GM23338 (cell line): ENCODE results near the gene BAAT. TPM values are rescaled to one million over a fixed set of nuclear protein-coding genes. Genes with fewer than 3 reads are reported as not detected.

Experiments used
- ATAC-seq: fragments of 200-7000 bp; cut with Tn5 transposase; 3 replicates; pipeline ENCODE4 v1.9.1; 2020
- DNase-seq: peaks from one replicate; pipeline ENCODE4 v3.0.0-alpha.2; 2015; ENCODE audit warnings: low spot score
- H2AFZ ChIP-seq: fragments of 200-600 bp; sonication (generic); 2 replicates; pipeline ENCODE4 v1.8.0; 2016; ENCODE audit warnings: antibody characterized with exemption, mild to moderate bottlenecking, moderate library complexity
- H3F3A ChIP-seq: fragments of 200-600 bp; sonication (generic); replicated peaks from 2 replicates; pipeline ENCODE4 v1.8.0; 2017; ENCODE audit warnings: antibody characterized with exemption, mixed run types, low read depth
- H3K27ac ChIP-seq: fragments of 200-600 bp; sonication (generic); 2 replicates; pipeline ENCODE4 v1.6.1; 2016; ENCODE audit warnings: low read depth
- H3K27me3 ChIP-seq: fragments of 200-600 bp; sonication (generic); 2 replicates; pipeline ENCODE4 v1.8.0; 2016; ENCODE audit warnings: mild to moderate bottlenecking, mixed run types, moderate library complexity; ENCODE audit not compliant: insufficient read depth
- H3K36me3 ChIP-seq: fragments of 200-600 bp; sonication (generic); 2 replicates; pipeline ENCODE4 v1.8.0; 2016; ENCODE audit warnings: mild to moderate bottlenecking; ENCODE audit not compliant: insufficient read depth
- H3K4me1 ChIP-seq: fragments of 200-600 bp; sonication (generic); 2 replicates; pipeline ENCODE4 v1.8.0; 2016; ENCODE audit warnings: mild to moderate bottlenecking, moderate library complexity; ENCODE audit not compliant: insufficient read depth
- H3K4me2 ChIP-seq: fragments of 200-600 bp; sonication (generic); 2 replicates; pipeline ENCODE4 v1.7.1; 2017; ENCODE audit warnings: mixed run types
- H3K4me3 ChIP-seq: fragments of 200-600 bp; sonication (generic); 2 replicates; pipeline ENCODE4 v1.6.1; 2016; ENCODE audit warnings: mixed run types
- H3K79me2 ChIP-seq: fragments of 200-600 bp; sonication (generic); replicated peaks from 2 replicates; pipeline ENCODE4 v1.8.0; 2017; ENCODE audit warnings: mild to moderate bottlenecking; ENCODE audit not compliant: insufficient read depth
- H3K9me2 ChIP-seq: fragments of 200-600 bp; sonication (generic); 2 replicates; pipeline ENCODE4 v1.8.0; 2017; ENCODE audit not compliant: insufficient read depth
- H4K20me1 ChIP-seq: fragments of 200-600 bp; sonication (generic); replicated peaks from 2 replicates; pipeline ENCODE4 v1.8.0; 2017; ENCODE audit warnings: mild to moderate bottlenecking; ENCODE audit not compliant: insufficient read depth
- H3K27ac Mint-ChIP-seq: 2 replicates; pipeline ENCODE4 v1.8.0; 2020; ENCODE audit warnings: inconsistent platforms, mild to moderate bottlenecking, moderate library complexity, mixed read lengths
- H3K27me3 Mint-ChIP-seq: 3 replicates; pipeline ENCODE4 v1.8.0; 2022; ENCODE audit warnings: low read depth, mild to moderate bottlenecking, moderate library complexity, mixed read lengths, inconsistent platforms; ENCODE audit not compliant: insufficient read depth, poor library complexity
- H3K36me3 Mint-ChIP-seq: 3 replicates; pipeline ENCODE4 v1.8.0; 2021; ENCODE audit warnings: low read depth, mild to moderate bottlenecking, inconsistent platforms, moderate library complexity, mixed read lengths
- H3K4me1 Mint-ChIP-seq: 3 replicates; pipeline ENCODE4 v1.8.0; 2020; ENCODE audit warnings: mild to moderate bottlenecking, inconsistent platforms, mixed read lengths
- H3K4me3 Mint-ChIP-seq: 3 replicates; pipeline ENCODE4 v1.8.0; 2021; ENCODE audit warnings: moderate library complexity, mild to moderate bottlenecking, inconsistent platforms, mixed read lengths
- H3K9me3 Mint-ChIP-seq: 3 replicates; pipeline ENCODE4 v1.8.0; 2020; ENCODE audit warnings: moderate library complexity, mild to moderate bottlenecking, inconsistent platforms, mixed read lengths
- CREB1 ChIP-seq: fragments of 250-450 bp; sonication (Bioruptor Pico); IDR thresholded peaks from 2 replicates; pipeline ENCODE4 v1.5.0; 2020; ENCODE audit warnings: low read depth, mild to moderate bottlenecking, moderate library complexity
- EZH2phosphoT487 ChIP-seq: fragments of 200-600 bp; sonication (generic); IDR thresholded peaks from one replicate; pipeline ENCODE4 v1.8.1; 2018; ENCODE audit warnings: antibody characterized with exemption; ENCODE audit not compliant: unreplicated experiment
- POLR2AphosphoS5 ChIP-seq: IDR thresholded peaks from 2 replicates; pipeline ENCODE4 v1.6.1; 2016; ENCODE audit warnings: antibody characterized with exemption, low read depth
- polyA plus RNA-seq: library from polyadenylated mRNA; unstranded; fragments of >200 nt; fragmentation: Nextera tagmentation; extraction: Ambion mirVana; gene quantifications from 2 replicates; pipeline ENCODE4 v1.2.1, GENCODE V29; 2016
- total RNA-seq: library from RNA; depleted of rRNA; stranded (reverse); fragments of >200 nt; shearing (Covaris generic); gene quantifications from 2 replicates; pipeline ENCODE4 v1.2.3, GENCODE V29; 2014
- TF ChIP-seq, protein P1 (sequence below): fragments of 250-450 bp; sonication (Bioruptor Pico); IDR thresholded peaks from 2 replicates; pipeline ENCODE4 v1.5.0; 2020; ENCODE audit warnings: mild to moderate bottlenecking, moderate library complexity
- TF ChIP-seq, protein P2 (sequence below): IDR thresholded peaks from 2 replicates; pipeline ENCODE4 v1.6.1; 2016; ENCODE audit warnings: antibody characterized with exemption
- TF ChIP-seq, protein P3 (sequence below): IDR thresholded peaks from one replicate; pipeline ENCODE4 v1.6.1; 2018; ENCODE audit warnings: antibody characterized with exemption; ENCODE audit not compliant: unreplicated experiment

BAAT gene
- total and polyA plus RNA-seq, 2 experiments from 2014 or later, result 0.08 to 0.14 TPM

DNA sequence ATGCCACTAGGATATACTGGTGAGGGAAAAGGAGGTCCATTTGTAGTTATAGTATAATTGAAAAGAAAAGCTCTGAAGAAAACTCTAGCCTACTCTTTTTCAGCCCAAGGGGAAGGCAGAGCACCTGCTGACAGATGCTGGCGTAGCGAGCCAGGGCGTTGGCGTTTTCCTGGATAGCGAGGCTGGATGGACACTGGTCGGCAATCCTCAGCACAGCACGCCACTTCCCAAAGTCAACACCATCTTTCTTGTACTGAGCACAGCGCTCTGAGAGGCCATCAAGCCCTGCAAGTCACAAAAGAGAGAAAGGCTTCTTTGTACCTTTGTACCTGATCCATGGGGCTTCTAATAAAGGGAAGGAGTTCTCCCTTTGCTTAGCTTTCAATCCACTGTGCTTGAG, 42.6 kb upstream of the BAAT start (continued):
- TF ChIP-seq, protein P1, sequence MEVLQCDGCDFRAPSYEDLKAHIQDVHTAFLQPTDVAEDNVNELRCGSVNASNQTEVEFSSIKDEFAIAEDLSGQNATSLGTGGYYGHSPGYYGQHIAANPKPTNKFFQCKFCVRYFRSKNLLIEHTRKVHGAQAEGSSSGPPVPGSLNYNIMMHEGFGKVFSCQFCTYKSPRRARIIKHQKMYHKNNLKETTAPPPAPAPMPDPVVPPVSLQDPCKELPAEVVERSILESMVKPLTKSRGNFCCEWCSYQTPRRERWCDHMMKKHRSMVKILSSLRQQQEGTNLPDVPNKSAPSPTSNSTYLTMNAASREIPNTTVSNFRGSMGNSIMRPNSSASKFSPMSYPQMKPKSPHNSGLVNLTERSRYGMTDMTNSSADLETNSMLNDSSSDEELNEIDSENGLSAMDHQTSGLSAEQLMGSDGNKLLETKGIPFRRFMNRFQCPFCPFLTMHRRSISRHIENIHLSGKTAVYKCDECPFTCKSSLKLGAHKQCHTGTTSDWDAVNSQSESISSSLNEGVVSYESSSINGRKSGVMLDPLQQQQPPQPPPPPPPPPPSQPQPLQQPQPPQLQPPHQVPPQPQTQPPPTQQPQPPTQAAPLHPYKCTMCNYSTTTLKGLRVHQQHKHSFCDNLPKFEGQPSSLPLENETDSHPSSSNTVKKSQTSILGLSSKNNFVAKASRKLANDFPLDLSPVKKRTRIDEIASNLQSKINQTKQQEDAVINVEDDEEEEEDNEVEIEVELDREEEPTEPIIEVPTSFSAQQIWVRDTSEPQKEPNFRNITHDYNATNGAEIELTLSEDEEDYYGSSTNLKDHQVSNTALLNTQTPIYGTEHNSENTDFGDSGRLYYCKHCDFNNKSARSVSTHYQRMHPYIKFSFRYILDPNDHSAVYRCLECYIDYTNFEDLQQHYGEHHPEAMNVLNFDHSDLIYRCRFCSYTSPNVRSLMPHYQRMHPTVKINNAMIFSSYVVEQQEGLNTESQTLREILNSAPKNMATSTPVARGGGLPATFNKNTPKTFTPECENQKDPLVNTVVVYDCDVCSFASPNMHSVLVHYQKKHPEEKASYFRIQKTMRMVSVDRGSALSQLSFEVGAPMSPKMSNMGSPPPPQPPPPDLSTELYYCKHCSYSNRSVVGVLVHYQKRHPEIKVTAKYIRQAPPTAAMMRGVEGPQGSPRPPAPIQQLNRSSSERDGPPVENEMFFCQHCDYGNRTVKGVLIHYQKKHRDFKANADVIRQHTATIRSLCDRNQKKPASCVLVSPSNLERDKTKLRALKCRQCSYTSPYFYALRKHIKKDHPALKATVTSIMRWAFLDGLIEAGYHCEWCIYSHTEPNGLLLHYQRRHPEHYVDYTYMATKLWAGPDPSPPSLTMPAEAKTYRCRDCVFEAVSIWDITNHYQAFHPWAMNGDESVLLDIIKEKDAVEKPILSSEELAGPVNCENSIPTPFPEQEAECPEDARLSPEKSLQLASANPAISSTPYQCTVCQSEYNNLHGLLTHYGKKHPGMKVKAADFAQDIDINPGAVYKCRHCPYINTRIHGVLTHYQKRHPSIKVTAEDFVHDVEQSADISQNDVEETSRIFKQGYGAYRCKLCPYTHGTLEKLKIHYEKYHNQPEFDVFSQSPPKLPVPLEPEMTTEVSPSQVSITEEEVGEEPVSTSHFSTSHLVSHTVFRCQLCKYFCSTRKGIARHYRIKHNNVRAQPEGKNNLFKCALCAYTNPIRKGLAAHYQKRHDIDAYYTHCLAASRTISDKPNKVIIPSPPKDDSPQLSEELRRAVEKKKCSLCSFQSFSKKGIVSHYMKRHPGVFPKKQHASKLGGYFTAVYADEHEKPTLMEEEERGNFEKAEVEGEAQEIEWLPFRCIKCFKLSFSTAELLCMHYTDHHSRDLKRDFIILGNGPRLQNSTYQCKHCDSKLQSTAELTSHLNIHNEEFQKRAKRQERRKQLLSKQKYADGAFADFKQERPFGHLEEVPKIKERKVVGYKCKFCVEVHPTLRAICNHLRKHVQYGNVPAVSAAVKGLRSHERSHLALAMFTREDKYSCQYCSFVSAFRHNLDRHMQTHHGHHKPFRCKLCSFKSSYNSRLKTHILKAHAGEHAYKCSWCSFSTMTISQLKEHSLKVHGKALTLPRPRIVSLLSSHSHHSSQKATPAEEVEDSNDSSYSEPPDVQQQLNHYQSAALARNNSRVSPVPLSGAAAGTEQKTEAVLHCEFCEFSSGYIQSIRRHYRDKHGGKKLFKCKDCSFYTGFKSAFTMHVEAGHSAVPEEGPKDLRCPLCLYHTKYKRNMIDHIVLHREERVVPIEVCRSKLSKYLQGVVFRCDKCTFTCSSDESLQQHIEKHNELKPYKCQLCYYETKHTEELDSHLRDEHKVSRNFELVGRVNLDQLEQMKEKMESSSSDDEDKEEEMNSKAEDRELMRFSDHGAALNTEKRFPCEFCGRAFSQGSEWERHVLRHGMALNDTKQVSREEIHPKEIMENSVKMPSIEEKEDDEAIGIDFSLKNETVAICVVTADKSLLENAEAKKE (CRISPR knock-in tag), result no peak
- TF ChIP-seq, protein P2, sequence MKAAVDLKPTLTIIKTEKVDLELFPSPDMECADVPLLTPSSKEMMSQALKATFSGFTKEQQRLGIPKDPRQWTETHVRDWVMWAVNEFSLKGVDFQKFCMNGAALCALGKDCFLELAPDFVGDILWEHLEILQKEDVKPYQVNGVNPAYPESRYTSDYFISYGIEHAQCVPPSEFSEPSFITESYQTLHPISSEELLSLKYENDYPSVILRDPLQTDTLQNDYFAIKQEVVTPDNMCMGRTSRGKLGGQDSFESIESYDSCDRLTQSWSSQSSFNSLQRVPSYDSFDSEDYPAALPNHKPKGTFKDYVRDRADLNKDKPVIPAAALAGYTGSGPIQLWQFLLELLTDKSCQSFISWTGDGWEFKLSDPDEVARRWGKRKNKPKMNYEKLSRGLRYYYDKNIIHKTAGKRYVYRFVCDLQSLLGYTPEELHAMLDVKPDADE, result no peak
- TF ChIP-seq EZH2phosphoT487 (no peak), POLR2AphosphoS5 (no peak), CREB1 (no peak)

DNA sequence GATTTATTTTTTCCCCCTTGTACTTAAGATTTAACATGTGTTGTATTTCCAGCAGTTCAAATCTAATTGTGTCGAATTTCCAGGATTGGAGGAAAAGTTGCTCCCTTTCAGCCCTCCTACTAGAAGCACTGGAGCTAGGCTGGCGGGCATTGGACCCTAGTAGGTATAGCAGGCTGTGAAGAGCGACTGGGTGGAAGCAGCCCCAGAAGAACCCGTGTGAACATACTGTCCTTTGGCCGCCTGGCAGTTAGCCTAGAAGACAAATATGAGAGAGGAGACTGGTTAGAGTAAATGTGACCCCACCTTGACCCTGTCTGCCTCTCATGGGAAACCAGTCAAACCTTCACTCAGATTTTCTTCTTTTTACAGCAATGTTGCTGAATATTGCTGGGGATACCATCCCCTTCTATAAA, 36.9 kb upstream of the BAAT start:
- Histone ChIP-seq H3K4me3 (no peak overlapping the region), H3K4me1 (no peaks in the 10 kb centered on the region), H3K4me2 (no peak overlapping the region), H3K36me3 (no peaks in the 10 kb centered on the region), H4K20me1 (no peaks in the 10 kb centered on the region), H2AFZ (no peak overlapping the region), H3F3A (no peaks in the 10 kb centered on the region), H3K27ac (no peak overlapping the region), H3K27me3 (no peaks in the 10 kb centered on the region), H3K9me2 (no peaks in the 10 kb centered on the region; the same call in 1 of the 2 replicates), H3K79me2 (no peaks in the 10 kb centered on the region)
- no peak overlapping the region for H3K27ac Mint-ChIP-seq
- peaks cover 6% of the 10 kb centered on the region; the same call in 2 of the 3 replicates for H3K4me1 Mint-ChIP-seq
- no peaks in the 10 kb centered on the region for H3K9me3 Mint-ChIP-seq
- H3K4me3 Mint-ChIP-seq, result no peak overlapping the region
- ATAC-seq (no peak), DNase-seq (no peak)
- no peaks in the 10 kb centered on the region for H3K27me3 Mint-ChIP-seq
- H3K36me3 Mint-ChIP-seq, result no peaks in the 10 kb centered on the region
- TF ChIP-seq, protein P3, sequence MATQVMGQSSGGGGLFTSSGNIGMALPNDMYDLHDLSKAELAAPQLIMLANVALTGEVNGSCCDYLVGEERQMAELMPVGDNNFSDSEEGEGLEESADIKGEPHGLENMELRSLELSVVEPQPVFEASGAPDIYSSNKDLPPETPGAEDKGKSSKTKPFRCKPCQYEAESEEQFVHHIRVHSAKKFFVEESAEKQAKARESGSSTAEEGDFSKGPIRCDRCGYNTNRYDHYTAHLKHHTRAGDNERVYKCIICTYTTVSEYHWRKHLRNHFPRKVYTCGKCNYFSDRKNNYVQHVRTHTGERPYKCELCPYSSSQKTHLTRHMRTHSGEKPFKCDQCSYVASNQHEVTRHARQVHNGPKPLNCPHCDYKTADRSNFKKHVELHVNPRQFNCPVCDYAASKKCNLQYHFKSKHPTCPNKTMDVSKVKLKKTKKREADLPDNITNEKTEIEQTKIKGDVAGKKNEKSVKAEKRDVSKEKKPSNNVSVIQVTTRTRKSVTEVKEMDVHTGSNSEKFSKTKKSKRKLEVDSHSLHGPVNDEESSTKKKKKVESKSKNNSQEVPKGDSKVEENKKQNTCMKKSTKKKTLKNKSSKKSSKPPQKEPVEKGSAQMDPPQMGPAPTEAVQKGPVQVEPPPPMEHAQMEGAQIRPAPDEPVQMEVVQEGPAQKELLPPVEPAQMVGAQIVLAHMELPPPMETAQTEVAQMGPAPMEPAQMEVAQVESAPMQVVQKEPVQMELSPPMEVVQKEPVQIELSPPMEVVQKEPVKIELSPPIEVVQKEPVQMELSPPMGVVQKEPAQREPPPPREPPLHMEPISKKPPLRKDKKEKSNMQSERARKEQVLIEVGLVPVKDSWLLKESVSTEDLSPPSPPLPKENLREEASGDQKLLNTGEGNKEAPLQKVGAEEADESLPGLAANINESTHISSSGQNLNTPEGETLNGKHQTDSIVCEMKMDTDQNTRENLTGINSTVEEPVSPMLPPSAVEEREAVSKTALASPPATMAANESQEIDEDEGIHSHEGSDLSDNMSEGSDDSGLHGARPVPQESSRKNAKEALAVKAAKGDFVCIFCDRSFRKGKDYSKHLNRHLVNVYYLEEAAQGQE, result no peak
- TF ChIP-seq, protein P2, result no peak
